HT-29 (cell line): ENCODE measurements around the gene STK16. TPM values are rescaled to one million over a fixed set of nuclear protein-coding genes. Genes with fewer than 3 reads are reported as not detected.
"Not testable (repeated sequence)": the region's sequence is repeated elsewhere in the genome, so short reads cannot be mapped to it uniquely, and the experiment has no call there.

Experiments
- DNase-seq: peaks from one replicate; pipeline ENCODE4 v3.0.0-alpha.2; 2015; ENCODE audit warnings: low spot score
- total RNA-seq: library from RNA; depleted of rRNA; stranded (reverse); fragments of >200 nt; shearing (Covaris generic); gene quantifications from 2 replicates; pipeline ENCODE4 v1.2.3, GENCODE V29; 2014

STK16 gene
- total RNA-seq, 1 experiment from 2014 or later = 19.9 TPM

DNA sequence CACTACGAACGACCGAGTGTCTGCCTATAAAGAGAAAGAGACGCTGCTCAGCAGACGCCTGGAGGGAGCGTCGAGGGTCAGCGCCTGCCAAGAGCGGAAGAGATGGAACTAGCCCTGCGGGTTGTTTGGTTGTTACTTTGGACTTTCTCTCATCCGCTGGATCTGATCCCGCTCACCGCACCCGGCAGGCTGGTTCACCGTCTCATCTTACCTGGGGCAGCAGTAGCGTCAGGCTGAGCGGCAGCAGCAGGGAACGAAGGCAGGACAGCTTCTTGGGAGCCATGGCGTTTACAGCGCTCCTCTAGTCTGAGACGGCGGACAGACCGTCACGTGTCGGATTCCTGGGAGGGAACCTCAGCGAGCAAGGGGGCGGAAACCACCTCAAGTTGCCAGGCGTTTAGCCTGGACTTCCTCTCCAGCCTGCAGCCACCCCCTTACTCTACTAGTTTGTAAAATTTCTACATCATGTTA lies 2.0 kb upstream of the STK16 start:
- no peak for DNase-seq

DNA sequence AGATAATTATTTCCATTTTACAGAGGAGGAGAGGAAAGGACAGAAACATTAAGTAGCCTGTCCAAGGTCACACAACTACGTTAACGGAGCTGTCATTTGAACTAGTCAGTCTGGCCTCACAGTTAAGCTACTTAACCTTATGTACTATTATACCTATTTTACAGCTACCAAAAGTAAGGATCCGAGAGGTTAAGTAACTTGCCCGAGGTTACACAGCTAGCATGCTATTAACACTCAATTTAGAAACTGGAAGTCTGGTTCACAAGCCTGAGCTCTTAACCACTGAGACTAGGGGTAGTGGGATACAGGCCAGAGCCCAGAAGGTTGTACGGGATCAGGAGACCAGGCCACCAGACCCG lies 511 bp upstream of the STK16 start:
- DNase-seq = no peak

DNA sequence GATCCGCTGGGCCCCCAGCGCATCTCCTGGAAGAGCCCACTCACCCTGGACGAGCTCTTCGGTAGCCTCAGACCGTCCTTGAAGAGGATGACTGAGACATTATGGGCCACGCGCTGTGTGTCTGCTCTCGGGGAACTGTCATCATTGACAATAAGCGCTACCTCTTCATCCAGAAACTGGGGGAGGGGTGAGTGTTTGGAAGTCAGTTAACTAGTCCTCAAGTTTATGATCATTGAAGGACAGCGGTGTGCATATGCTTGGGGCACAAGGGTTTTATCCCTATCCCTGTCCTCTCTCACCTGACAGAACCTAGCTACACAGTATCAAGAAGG lies 586 bp downstream of the STK16 start:
- no peak for DNase-seq

DNA sequence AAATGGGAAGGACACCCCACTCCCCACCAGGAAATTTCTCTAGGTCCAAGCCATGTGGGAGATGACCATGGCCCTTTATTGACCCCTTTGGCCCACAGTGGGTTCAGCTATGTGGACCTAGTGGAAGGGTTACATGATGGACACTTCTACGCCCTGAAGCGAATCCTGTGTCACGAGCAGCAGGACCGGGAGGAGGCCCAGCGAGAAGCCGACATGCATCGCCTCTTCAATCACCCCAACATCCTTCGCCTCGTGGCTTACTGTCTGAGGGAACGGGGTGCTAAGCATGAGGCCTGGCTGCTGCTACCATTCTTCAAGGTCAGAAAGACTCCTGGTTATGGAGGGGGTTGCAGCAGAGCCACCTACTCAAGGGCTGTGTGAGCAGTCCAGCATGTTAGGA lies 1.3 kb downstream of the STK16 start:
- DNase-seq = no peak

GRCh38 chr2:219247678-219248642 lies 2.7 kb downstream of the STK16 start:
- no peak for DNase-seq

GRCh38 chr2:219248845-219249202 lies 3.5 kb downstream of the STK16 start:
- DNase-seq = no peak

DNA sequence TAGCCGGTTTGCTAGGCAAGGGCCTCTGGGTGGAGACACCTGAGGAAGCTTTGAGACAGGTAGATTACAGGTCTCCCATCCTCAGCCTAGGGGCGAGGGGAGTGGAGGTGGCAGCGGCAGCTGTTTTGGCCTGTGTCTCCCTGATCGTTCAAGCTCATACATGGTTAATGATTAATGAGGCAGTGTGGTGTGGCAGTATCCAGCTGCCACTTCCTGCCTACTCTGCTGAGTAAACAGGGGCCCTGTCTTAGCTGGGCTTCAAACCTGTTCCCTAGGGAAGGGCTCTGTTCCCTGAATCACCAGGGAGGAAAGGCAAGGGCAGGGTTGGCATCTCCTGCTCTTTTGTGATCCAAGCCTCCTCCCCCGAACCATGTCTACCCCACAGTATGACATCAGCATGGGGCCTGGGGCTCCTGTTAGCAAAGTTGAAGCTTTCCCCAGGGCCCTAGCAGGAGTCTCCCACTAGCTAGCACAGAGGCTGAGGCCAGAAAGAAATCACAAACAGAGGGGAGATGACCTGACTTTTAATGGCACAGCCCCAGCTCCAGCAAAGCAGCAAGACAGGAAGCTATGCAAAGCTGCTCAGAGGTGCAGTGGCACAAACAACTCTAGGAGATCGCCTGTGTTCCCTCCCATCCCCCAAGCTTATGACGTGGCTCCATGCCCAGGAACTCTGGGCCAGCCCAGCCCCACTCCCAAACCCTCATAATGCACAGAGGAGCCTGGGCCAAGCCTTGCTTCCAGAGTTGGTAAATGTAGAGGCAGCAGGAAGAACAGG lies 4.1 kb downstream of the STK16 start:
- peak; percentile 89 for DNase-seq

DNA sequence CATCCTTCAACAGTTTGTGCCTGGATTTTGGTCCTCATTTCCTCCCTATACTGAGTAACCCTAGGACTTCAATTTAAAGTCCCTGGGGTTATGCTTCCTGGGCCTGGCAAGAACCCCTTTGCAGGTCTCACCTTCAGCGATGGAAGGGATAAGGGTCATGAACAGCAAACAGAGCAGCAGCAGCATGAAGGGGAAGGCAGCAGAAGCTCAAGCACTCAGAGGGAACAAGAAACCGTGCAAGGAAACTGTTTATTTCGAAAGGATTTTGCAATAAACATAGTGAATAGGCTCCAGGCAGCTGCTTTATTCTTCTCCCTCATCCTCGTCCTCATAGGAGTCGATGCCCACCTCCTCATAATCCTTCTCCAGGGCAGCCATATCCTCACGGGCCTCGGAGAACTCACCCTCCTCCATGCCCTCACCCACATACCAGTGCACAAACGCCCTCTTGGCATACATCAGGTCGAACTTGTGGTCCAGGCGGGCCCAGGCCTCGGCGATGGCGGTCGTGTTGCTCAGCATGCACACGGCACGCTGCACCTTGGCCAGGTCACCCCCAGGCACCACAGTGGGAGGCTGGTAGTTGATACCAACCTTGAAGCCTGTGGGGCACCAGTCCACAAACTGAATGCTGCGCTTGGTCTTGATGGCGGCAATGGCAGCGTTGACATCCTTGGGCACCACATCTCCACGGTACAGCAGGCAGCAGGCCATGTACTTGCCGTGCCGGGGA lies 4.9 kb downstream of the STK16 start:
- DNase-seq = no peak

DNA sequence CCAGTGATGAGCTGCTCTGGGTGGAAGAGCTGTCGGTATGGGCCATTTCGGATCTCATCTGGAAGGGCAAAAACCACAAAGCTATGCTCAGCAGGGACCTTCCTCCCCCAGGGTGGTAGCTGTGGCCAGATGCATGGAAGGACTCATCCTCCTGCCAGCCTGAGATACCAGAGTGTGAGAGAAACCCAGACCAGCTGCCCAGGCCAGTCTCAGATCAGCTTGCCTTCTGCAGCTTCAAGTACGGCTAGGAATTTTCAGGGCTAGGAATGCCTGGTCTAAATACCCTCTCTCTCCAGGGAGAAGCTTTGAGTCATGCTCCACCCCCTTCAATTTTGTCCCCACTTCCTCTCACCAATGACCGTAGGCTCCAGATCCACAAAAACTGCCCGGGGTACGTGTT lies 6.4 kb downstream of the STK16 start:
- no peak for DNase-seq

GRCh38 chr2:219252084-219252483 lies 6.8 kb downstream of the STK16 start:
- DNase-seq = no peak

DNA sequence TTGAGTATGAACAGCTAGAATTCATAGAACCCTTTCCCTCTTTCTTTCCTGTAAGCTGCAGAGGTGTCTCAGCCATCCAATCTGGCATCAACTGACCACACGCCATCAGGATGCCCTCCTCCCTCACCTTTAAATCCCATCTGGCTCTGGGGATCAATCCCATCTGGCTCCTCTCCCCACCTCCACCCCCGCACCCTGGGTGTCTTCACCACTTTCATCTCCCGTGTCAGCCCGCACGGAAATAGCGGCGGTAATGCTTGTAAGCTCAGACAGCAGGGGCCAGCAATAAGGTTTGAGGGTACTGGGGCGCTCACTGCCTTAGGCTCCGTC lies 7.3 kb downstream of the STK16 start:
- no peak for DNase-seq

- DNase-seq = peak; percentile 36
Measured at GRCh38 chr2:219252900-219253752, 7.8 kb downstream of the STK16 start, which contains the start of gene TUBA4B. Gene TUBA4B (plus strand): TSS chr2:219253243. CDS start chr2:219253408, 165 bp downstream.

GRCh38 chr2:219253753-219254589 lies 8.7 kb downstream of the STK16 start, which contains the start of gene TUBA4A:
Gene TUBA4A (minus strand): TSS chr2:219253918. CDS start chr2:219253858, 60 bp downstream.
- DNase-seq = peak; percentile 91

GRCh38 chr2:219254590-219255201 lies 9.4 kb downstream of the STK16 start:
- no peak for DNase-seq

GRCh38 chr2:219258942-219259341 lies 13.7 kb downstream of the STK16 start:
- not testable (repeated sequence) for DNase-seq

DNA sequence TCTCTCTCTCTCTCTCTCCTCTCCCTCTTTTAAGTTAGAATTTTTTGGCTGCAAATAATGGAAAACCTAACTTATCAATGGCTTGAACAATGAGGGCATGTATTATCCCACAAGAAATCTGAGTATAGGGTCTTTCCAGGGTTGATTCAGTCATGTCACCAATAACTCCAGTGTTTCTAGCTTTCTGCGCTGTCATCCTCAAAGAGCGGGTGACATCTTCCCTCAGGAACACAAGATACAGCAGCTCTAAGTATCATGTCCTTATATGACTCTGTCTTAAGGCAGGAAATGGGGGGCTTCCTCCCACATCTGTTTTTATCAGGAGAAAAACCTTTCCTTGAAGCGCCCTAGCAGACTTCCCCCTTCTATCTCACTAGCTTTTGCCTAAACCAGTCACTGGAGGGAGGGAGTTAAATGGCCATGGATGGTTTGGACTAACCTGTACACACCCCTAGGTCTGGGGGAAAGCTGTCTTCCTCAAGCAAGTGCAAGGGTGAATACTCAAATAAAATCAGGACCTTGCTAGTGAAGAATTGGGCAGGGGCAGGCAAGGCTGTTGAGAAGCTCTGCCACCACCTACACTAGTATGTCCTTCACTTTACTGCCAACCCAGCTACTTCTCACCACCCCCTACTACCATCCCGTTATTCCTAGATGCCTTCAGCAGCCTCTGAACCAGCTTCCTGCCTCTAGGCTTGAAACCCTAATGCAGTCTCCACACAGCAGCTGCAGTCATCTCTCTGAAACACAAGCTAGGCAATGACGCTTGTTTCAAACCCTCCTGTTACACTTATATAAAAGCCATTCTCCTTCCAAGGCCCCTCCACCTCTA lies 16.0 kb downstream of the STK16 start:
- DNase-seq = no peak

- DNase-seq = no peak
Measured at GRCh38 chr2:219266232-219266631, 21.0 kb downstream of the STK16 start.

DNA sequence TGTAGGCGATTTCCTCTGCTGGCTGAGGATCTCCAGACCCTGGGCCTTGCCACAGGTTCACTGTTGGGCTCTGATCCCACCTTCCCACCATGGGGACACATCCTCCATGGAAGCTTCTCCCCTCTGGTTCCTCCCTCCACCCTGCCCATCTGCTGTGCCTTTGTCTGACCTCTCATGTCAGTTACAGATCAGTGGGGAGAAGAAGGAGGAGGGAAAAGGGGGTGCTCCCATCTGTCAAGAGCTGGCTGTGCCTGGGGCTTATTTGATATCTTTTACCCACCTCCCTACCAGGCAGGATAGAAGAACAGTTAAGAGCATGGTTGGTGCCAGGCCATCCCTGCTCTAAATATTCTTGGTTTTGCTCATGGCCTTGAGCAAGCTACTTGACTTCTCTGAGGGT lies 21.6 kb downstream of the STK16 start:
- DNase-seq = no peak

DNA sequence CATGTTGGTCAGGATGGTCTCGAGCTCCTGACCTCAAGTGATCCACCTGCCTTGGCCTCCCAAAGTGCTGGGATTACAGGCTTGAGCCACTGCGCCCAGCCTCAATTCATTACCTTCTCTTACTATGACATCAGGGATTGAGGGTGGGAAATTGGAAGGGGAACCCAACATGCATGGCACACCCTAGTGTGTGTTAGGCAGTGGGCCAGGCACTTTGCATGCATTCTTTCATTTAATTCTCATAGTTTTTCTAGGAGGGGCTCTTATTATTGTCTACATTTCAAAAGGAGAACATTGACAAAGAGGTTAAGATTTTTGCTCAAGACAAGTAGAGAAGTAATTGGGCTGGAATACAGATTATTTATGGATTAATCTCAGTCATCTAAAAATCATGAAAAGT lies 23.0 kb downstream of the STK16 start:
- no peak for DNase-seq
